Measurements from ENCODE around the gene LRR1.
"Not testable (repeated sequence)": the region's sequence is repeated elsewhere in the genome, so short reads cannot be mapped to it uniquely, and the experiment has no call there.

The LRR1 gene

GRCh38 chr14:49582113-49582977, 16.4 kb upstream of the LRR1 start:
- DNase-seq (ENCODE audit: low spot score) = no peak

GRCh38 chr14:49583629-49584028, 15.1 kb upstream of the LRR1 start:
- DNase-seq (ENCODE audit: low spot score) = no peak
- no peak for TF ChIP-seq CTCF (IDR thresholded peaks at IDR 0.05; ENCODE audit: extremely low read depth, missing control alignments)

More at GRCh38 chr14:49582113-49582977, 16.4 kb upstream of the LRR1 start:
- TF ChIP-seq CTCF (IDR thresholded peaks at IDR 0.05; ENCODE audit: extremely low read depth, missing control alignments) = no peak

GRCh38 chr14:49584058-49584457, 14.7 kb upstream of the LRR1 start:
- DNase-seq (ENCODE audit: low spot score) = no peak
- no peak for TF ChIP-seq CTCF (IDR thresholded peaks at IDR 0.05; ENCODE audit: extremely low read depth, missing control alignments)

GRCh38 chr14:49584981-49585640, 13.6 kb upstream of the LRR1 start:
- not testable (repeated sequence) for DNase-seq (ENCODE audit: low spot score)

GRCh38 chr14:49585803-49586672, 12.7 kb upstream of the LRR1 start, which contains the start of gene RPS29:
TSS of gene RPS29 (minus strand) at chr14:49586380. CDS start at chr14:49586346, 34 bp downstream.
- DNase-seq (ENCODE audit: low spot score) = peak; percentile 88
- no peak for TF ChIP-seq CTCF (IDR thresholded peaks at IDR 0.05; ENCODE audit: extremely low read depth, missing control alignments)

GRCh38 chr14:49586673-49587460, 11.9 kb upstream of the LRR1 start:
- TF ChIP-seq CTCF (IDR thresholded peaks at IDR 0.05; ENCODE audit: extremely low read depth, missing control alignments) = peak; percentile 66
- DNase-seq (ENCODE audit: low spot score) = peak; percentile 32

GRCh38 chr14:49589387-49589786, 9.4 kb upstream of the LRR1 start:
- no peak for TF ChIP-seq CTCF (IDR thresholded peaks at IDR 0.05; ENCODE audit: extremely low read depth, missing control alignments)
- no peak for DNase-seq (ENCODE audit: low spot score)

Measured in GM20000 (cell line).